Stimulated activated naive CD8-positive, alpha-beta T cell treated with anti-CD3 and anti-CD28 coated beads, Interleukin-15, Interleukin-2, amounts not matched to agents 100 U/mL and 50 U/mL, for 24 hours (primary cell): ENCODE measurements around the gene AKR1C2.
"Not testable (repeated sequence)": the region's sequence is repeated elsewhere in the genome, so short reads cannot be mapped to it uniquely, and the experiment has no call there.

Experiments used
- ATAC-seq: fragments of 150-1000 bp; cut with Tn5 transposase; one replicate; pipeline ENCODE4 v1.10.0; 2021
- DNase-seq: peaks from one replicate; pipeline ENCODE4 v3.0.0; 2021

AKR1C2 gene

DNA sequence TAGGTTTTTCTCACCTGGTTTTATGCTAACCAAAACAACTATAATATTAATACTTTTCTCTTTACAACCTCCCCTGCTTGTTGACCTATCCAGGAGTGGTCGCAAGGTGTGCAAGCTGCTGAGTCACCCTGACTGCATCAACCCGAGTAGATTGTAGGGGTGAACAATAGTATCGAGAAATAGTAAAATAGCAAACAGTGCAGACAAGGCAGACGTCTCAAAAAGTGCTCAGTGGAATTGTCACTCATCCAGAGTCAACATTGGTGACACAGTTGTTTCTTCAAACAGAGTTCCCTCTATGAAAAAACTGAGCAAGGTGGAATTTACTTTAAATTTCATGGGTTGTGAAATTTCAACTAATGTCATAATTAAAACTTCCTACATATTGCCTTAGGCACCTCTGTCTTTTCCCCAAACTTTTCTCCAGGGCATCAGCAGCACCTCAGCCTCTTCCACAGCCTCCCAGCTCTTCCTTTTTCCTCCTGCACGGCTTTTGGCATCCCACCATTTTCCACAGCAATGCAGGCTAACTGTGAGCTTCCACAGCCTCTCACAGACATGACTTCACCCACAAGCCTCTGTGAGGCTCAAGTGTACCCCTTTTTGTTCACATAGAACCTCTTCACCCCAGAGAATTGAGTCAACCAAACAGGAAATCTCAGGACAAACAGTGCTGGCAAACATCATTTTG lies 46.6 kb downstream of the AKR1C2 start:
- not testable (repeated sequence) for DNase-seq, ATAC-seq

DNA sequence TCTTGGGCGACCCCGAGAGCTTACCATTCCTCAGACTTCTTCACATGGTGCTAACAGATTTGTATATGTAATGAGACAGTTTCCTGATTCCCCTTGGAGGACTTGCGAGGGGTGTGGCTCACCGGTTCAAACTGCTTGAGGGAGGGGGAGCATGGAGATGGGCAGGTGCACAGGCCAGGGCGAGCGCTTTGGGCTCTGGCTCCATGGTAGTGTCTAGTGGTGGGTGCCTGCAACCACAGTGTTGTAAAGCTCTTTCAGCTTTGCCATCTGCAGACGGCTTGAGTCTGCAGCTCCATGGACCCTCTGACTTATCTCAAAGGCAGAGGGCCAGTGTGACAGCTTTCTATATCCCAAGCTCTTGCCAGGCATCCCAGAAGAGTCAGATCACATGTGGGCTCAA lies 47.6 kb downstream of the AKR1C2 start:
- not testable (repeated sequence) for DNase-seq, ATAC-seq

DNA sequence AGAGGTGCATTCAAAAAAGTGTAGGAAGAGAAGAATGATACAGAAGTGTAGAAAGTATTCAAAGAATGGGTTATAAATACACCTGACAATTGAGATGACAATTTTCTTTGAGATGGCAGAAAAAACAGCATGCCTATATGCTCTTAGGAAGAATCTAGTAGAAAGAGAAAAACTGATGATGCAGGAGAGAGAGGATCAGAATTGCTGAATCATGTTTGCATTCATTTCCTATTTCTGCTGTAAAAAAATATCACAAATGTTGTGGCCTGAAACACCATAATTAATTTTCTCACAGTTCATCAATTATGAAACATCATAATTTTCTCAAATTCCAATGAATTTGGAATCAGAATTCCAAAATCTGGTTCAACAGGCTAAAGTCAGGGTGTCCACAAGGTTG lies 50.3 kb downstream of the AKR1C2 start:
- ATAC-seq, result no peak
- DNase-seq, result no peak

DNA sequence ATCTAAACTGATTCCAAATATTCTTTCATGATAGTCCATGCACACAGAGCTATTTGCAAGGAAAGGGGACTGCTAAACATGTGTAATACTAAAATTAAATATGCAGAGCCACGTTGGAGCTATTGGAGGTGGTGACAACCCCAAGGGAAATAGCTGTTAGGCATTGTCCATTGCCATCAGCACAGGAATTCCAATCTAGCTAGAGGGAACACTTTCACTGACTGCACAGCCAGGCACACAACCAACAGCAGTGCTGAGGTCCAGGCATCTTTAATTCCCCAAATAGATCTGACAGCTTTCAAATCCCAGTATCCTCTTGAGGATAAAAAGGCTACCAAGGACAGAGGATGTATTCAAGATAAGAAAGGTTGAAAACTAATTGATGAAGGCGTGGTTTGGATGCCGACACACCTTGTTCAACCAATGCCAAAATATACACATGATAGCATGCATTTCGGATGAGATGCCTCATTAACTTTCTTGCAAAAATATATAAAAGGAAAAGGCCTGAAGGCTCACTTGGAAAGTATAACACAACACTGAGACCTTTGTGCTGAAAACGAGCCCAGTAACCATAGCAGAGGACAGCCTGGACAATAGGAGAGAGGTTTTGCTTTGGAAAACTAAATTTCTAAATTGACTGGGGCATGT lies 52.0 kb downstream of the AKR1C2 start:
- DNase-seq, ATAC-seq: not testable (repeated sequence)

DNA sequence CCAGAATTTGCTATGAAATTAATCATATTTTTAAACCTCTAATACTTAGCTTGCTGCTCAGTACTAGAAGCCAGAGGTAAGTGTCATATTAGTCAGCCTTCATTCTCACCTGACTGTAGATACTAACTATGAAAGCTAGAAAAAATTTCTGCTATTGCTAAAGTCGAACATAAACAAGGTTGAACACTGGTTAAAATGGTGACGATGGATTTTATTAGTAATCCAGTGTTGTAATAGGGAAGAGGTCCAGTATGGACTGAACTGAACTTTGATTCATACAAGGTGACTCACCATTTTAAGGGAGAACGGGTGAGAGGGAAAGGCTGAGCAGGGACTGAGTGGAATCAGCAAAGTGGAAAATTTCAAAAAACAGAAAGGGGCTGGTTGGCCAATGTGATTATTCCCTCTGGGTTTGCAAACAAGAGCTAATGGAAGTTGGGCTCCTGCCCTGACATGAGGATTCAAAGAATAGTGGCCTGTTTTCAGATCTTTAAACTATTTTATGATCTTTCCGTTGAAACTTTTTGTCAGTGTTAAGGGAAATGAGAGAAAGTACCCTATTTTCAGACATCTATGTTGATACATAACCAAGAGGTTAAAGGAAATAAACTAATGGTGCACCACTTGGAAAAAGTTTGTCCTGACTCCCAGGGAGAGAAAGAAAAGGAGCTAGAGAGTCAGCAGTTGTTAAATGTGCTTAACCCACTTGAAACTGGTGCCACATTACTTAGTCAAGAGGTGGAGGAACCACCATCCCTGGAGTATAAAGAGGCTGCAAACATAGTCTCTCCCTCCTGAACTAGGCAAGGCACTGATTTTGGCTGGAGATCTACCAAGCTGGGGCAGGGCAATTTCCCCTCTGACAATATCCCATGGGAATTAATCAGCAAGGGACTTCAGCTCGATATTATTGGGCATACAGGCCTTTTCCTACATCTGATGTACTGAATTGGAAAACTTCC lies 55.7 kb downstream of the AKR1C2 start:
- DNase-seq (no peak), ATAC-seq (no peak)

DNA sequence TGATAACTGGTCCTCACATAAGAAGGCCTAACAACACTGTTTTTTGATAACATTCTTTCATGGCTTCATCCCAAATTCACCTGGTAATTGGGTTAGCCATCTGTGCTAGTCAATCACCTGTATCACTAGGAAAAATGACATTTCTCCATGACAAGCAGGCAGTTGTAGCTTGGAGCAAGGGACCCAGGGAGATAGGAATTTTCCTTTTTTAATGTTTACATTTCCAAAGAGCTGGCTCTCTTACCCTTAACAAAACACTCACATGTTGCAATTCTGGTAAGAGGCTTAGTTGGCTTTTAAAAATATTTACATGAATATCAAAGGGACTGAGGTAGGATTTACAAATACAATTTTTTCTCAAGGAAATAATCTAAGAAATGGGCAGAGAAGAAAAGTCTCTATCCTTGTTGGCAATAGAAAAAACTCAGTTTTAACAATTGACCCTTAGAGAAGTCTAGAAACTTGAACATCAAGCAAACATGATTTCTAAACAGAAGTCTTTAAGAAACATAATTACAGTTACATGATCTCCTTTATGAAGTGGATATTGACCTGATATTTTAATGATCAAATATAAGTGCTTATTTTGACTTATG lies 56.5 kb downstream of the AKR1C2 start:
- DNase-seq (no peak), ATAC-seq (no peak)

DNA sequence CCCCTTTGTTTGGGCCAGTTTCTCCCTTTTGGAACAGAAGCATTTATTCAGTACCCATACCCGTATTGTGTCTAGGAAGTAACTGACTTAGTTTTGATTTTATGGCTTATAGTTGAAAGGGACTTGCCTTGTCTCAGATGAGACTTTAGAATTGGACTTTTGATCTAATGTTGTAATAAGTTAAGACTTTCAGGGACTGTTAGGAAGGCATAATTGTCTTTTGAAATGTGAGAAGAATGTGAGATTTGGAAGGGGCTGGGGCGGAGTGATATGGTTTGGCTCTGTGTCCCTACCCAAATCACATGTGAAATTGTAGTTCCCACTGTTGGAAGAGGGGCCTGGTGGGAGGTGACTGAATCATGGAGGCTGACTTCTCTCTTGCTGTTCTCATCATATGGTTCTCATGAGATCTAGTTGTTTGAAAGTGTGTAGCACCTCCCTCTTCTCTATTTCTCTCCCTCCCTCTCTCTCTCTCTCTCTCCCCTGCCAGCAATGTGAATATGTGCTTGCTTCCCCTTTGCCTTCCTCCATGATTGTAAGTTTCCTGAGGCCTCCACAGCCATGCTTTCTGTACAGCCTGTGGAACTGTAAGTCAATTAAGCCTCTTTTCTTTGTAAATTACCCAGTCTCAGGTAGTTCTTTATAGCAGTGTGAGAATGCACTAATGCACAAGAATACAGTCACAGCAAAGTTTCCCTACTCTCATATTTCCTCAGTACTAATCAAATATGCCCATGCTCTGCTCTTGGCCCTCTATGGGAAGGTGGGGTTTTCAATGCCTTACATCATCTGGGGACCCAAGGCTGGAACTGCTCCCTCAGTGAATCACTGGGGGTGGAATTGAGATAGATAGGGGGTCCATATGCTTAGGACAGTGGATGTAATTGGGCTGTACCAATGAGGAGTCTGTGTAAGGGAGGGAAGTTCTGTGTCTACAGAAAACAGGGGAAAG lies 57.6 kb downstream of the AKR1C2 start:
- no peak for ATAC-seq
- no peak for DNase-seq

DNA sequence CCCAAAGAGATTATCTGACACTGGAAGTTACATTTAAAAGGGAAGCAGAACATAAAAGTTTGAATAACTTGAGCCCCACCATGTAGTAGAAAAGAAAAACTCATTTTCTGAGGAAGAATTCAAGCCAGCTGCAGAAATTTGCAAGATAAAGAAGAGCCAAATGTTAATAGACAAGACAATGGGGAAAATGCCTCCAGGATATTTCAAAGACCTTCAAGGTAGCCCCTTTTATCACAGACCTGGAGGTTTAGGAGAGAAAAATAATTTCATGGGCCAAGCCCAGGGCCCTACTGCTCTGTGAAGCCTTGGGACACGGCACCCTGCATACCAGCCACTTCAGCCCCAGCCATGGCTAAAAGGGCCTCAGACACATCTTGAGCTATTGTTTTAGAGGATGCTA lies 58.8 kb downstream of the AKR1C2 start:
- no peak for ATAC-seq

DNA sequence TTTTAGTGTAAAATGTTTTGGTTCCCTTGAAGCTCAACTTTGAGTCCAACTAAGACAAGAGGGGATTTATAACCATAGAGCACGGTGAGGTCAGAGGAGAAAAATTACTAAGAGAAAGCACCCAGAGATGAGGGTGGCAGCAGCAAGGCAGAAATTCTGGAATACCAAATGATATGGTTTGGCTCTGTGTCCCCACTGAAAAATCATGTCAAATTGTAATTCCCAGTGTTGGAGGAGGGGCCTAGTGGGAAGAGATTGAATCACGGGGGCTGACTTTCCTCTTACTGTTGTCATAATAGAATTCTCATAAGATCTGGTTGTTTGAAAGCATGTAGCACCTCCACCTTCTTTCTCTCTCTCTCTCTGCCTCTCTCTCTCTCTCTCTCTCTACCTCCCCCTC lies 59.8 kb downstream of the AKR1C2 start:
- no peak for DNase-seq
- ATAC-seq, result no peak

More for the DNA sequence above, 58.8 kb downstream of the AKR1C2 start:
- DNase-seq, result no peak

DNA sequence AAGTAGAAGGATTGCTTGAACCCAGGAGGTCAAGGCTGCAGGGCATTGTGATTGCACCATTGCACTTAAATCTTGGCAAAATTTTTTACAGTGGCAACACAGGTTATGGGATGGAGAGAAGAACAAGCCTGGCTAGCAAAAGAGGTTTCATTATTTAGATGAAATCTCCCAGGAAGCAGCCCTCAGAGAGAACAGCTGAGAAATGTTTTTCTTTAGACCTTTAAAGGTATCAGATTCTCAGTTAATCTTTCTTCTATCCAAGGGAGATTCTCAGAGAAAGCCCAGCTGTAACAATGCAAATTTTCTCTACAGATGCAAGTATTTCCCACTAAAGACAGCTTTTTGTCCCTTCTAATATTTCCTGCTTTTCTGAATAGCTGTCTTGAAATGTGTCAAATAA lies 60.2 kb downstream of the AKR1C2 start:
- ATAC-seq, DNase-seq: not testable (repeated sequence)

DNA sequence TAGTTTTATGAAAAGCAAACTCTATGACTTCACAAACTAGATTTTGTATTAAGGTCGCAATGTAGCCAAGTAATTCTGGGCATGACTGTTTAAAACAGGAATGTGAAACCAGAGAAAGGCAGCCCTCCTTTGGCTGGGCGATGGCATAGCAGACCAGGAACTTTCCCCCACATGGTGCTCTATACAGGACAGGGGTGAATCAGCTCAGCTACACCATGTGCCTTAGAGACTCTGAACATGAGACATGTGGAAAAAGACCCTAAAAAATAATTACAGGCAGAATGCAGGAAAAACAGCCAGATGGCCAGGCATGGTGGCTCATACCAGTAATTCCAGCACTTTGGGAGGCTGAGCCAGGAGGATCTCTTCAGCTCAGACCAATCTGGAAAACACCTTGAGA lies 60.7 kb downstream of the AKR1C2 start:
- not testable (repeated sequence) for DNase-seq
- ATAC-seq, result peak; percentile 36

DNA sequence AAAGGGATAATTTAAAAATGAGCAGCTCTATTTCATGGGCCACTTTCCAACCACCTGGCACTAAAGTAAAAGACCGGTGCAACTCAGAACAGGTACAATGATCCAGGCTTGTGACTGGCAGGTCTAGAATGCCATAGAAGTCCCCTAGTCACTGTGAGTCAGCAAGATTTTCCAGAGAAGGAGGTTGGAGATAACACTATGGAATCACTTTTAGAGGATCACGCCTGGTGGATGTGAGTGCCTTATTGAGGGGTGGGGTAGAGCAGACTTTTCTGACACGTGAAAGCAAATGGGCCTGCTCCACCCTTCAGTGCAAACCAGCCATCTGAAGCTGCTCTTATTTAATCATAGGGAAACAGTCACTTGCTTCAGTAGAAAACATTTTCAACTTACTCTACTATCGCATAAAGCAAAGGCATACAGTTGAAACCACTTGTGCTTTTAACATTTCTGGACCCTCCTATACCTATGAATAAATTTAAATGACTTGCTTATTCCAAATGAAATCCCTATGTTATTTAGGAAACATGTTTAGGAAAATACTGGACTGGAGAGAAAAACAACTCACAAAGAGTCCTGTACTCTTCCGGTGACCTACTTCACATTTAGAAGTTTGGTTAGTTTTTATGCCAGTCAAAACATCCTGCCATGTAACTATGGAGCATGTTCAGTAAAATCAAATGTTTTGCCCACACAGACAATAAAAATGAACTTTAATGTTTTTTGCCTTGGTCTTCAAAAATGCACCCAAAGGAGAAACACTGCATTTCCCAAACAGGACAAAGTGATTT lies 61.9 kb downstream of the AKR1C2 start:
- ATAC-seq, result no peak
- no peak for DNase-seq

DNA sequence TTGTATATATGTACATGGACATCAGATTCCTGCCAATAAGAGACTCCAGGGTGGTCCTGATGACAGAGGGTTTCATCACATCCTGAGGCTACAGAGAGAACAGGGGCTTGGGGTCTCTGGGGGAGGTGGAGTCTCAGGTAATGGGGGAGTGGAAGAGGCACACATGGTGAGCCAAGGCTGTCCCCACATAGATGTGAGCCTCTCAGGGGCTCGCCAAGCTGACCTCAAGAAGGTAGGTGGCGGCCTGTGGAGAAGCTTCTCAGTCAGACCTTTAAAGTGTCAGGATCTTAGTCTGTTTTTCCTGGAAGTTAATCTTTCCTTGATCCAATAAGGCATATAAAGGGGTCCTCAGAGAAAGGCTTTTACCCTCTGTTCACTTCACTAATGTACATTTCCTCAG lies 62.7 kb downstream of the AKR1C2 start:
- ATAC-seq, DNase-seq: not testable (repeated sequence)

DNA sequence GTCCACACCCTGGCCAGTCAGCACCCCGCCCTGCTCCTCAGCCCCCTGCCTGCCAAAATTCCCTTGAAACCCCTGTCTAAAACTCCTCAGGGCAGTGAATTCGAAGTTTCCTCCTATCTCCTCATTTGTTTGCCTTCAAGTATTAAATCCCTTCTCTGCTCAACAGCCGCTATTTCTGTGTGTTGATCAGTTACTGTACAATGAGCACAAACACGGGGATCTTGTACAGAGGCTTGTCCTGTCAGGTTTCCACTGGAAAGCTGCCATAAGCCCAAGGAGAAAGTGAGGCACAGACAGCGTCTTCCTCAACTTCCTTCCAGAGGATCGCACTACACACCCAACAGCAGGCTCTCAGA lies 63.6 kb downstream of the AKR1C2 start:
- not testable (repeated sequence) for ATAC-seq, DNase-seq

DNA sequence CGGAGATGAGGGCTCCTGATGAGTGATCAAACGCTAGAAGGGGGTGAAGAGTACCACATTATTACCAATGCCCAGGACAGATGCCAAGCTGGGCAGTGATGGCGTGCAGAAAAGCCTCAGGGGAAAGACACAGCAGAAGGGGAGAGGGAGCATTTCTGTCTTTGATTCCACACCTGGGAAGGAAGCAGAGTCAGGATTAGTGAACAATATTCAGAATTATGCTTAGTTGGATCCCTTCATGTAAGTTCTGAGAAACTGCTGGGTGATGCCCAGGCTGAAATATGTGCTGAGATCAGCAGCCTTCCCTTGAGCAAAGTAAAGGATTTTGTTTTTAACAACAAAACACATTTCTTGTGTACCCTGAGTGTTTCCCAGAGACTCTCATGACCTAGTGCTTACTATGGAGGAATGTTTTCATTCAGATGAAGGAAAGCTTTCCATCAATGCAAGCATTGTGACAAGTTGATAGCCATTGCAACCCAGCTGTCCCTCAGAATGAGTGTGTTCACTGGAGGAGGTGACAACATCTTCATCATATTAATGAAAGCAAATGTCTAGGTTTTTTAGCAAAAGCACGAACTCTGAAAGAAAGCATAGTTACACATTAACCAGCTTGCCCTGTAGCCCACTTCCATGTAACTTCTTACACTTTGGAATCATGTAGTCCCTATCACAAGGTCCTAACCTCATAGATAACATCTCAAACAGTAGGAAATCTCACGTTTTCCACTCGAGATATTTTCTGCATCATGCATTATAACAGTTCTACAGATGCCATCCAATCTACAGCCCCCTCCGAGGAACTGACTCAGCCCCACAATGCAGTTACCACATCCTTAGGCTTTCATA lies 64.2 kb downstream of the AKR1C2 start:
- ATAC-seq, result no peak
- DNase-seq, result no peak
